Parathyroid adenoma (tissue), 2 donors: ENCODE data around the gene GLIS1.

Experiments
- H2AFZ ChIP-seq: fragments of 300-600 bp; sonication (generic); one replicate; pipeline ENCODE4 v1.7.0; 2017; ENCODE audit warnings: antibody characterized with exemption, mild to moderate bottlenecking
- H3K27ac ChIP-seq: fragments of 300-600 bp; sonication (generic); one replicate; pipeline ENCODE4 v1.7.0; 2017
- H3K27me3 ChIP-seq: fragments of 300-600 bp; sonication (generic); one replicate; pipeline ENCODE4 v1.7.0; 2017; ENCODE audit warnings: low read length; ENCODE audit not compliant: control insufficient read depth, insufficient read depth
- H3K36me3 ChIP-seq: fragments of 300-600 bp; sonication (generic); one replicate; pipeline ENCODE4 v1.7.0; 2017; ENCODE audit warnings: low read length; ENCODE audit not compliant: control insufficient read depth, insufficient read depth
- H3K4me1 ChIP-seq: fragments of 300-600 bp; sonication (generic); one replicate; pipeline ENCODE4 v1.7.0; 2017; ENCODE audit warnings: control low read depth
- H3K4me2 ChIP-seq: fragments of 300-600 bp; sonication (generic); one replicate; pipeline ENCODE4 v1.7.0; 2017; ENCODE audit warnings: low read length
- H3K4me3 ChIP-seq: fragments of 300-600 bp; sonication (generic); one replicate; pipeline ENCODE4 v1.7.0; 2017; ENCODE audit warnings: low read depth, low read length
- H3K79me2 ChIP-seq: fragments of 300-600 bp; sonication (generic); one replicate; pipeline ENCODE4 v1.7.0; 2017; ENCODE audit warnings: control low read depth
- H3K9ac ChIP-seq: fragments of 300-600 bp; sonication (generic); one replicate; pipeline ENCODE4 v1.7.0; 2017; ENCODE audit warnings: mild to moderate bottlenecking
- H3K9me3 ChIP-seq: fragments of 300-600 bp; sonication (generic); one replicate; pipeline ENCODE4 v1.7.0; 2017; ENCODE audit warnings: low read length; ENCODE audit not compliant: control insufficient read depth
- TF ChIP-seq, protein P1 (sequence below): fragments of 300-600 bp; sonication (generic); IDR thresholded peaks from one replicate; pipeline ENCODE4 v1.7.0; 2017; ENCODE audit warnings: antibody characterized with exemption, mild to moderate bottlenecking
- donor health status: primary hyperparathyroidism.

GLIS1 gene

DNA sequence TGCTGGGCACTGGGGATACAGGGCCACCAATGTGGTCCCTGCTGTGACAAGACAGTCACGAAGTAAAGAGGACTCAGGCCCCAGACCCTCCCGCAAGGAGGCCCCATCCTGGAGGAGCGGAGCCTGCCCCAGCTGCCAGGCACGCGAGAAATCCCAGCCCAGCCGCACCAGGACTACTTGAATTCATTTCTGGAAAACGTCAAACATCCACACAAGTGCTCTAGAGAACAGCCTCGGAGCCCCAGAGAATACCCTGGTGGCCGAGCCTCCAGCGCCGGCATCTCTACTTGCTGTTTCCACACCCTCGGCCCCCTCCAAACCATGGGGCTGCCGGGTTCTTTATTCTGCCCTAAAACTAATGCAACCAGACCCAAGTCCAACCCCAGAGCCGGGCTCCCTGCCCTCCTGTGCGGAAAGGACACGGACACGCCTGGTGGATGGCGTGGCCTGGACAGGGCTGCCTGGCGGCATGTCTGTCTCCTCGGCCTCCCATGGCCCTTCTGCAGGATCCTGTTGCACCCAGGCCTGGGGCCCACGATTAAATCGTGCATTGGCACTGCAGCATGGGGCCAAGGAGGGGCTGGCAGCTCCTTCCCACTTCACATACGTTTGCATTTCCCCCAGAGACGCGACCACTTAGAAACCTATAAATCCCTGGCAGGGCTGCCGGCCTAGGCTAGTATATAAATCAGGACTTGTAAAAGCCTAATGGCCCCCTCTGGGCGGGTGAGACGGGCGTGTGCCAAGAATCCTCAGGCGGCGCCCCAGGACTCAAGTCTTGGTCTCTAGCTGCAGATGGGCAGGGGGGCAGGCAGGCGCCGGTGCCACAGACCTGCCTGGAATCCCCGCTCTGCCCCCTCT is 238.5 kb downstream of the GLIS1 start:
- TF ChIP-seq, protein P1, sequence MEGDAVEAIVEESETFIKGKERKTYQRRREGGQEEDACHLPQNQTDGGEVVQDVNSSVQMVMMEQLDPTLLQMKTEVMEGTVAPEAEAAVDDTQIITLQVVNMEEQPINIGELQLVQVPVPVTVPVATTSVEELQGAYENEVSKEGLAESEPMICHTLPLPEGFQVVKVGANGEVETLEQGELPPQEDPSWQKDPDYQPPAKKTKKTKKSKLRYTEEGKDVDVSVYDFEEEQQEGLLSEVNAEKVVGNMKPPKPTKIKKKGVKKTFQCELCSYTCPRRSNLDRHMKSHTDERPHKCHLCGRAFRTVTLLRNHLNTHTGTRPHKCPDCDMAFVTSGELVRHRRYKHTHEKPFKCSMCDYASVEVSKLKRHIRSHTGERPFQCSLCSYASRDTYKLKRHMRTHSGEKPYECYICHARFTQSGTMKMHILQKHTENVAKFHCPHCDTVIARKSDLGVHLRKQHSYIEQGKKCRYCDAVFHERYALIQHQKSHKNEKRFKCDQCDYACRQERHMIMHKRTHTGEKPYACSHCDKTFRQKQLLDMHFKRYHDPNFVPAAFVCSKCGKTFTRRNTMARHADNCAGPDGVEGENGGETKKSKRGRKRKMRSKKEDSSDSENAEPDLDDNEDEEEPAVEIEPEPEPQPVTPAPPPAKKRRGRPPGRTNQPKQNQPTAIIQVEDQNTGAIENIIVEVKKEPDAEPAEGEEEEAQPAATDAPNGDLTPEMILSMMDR, result no peak
- no peaks in the 10 kb centered on the region for H3K27me3 ChIP-seq
- H2AFZ ChIP-seq, result no peak overlapping the region
- H3K79me2 ChIP-seq, result no peaks in the 10 kb centered on the region
- no peak overlapping the region for H3K4me2 ChIP-seq
- H3K4me3 ChIP-seq, result no peak overlapping the region
- H3K36me3 ChIP-seq, result no peaks in the 10 kb centered on the region
- H3K4me1 ChIP-seq, result no peaks in the 10 kb centered on the region
- no peak overlapping the region for H3K9ac ChIP-seq
- no peak overlapping the region for H3K27ac ChIP-seq
- no peaks in the 10 kb centered on the region for H3K9me3 ChIP-seq

DNA sequence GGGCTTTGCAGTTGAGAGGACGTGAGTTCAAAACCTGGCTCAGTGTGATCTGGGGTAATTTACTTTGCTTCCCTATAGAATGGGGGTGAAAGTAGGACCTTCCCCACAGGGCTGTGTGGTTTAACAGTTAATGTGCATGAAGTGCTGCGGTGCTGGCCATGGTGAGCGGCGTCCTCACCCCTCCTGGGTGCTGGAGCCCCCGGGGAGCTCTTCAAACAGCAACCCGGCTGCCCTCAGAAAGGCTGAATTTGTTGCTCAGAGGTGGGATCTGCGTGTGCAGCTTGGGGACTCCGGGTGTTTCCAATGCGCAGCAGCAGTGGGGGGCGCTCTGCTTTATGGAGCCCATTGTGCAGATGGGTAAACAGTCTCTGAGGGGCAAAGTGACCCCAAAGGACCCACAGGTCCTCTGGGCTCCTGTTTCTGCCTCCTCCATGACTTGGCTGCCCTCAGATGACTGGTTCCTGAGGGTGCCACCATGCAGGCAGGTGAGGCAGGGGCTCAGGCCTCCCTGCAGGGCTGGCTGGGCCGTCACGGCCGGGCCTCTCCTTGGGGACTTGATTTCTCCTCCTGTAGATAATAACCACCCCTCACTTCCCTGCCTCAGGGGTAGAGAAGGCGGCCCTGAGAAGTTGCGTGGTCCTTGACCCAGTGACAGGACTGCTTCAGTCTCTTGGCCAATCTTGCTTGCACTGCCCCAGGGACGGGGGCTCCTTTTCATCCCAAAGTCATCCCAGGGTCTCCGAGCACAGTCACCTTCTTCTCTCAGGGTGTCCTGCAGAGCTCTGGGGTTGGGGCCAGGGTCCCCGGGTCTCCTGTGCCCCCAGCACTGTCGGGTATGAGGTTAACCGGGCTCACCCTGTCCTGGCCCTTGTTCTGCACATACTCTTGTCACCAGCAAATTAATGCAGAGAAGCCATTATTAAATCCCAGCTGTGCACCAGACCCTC is 239.4 kb downstream of the GLIS1 start:
- Histone ChIP-seq H2AFZ (no peak overlapping the region), H3K79me2 (no peaks in the 10 kb centered on the region), H3K4me1 (no peaks in the 10 kb centered on the region), H3K4me3 (no peak overlapping the region), H3K9me3 (no peaks in the 10 kb centered on the region), H3K27ac (no peak overlapping the region), H3K9ac (no peak overlapping the region), H3K27me3 (no peaks in the 10 kb centered on the region), H3K36me3 (no peaks in the 10 kb centered on the region), H3K4me2 (no peak overlapping the region)
- TF ChIP-seq, protein P1, result no peak

GRCh38 chr1:53498555-53499131 is 240.3 kb downstream of the GLIS1 start:
- Histone ChIP-seq H3K27ac (no peak overlapping the region), H3K27me3 (no peaks in the 10 kb centered on the region), H2AFZ (no peak overlapping the region), H3K36me3 (no peaks in the 10 kb centered on the region), H3K79me2 (no peaks in the 10 kb centered on the region), H3K9me3 (no peaks in the 10 kb centered on the region), H3K9ac (no peak overlapping the region), H3K4me1 (no peaks in the 10 kb centered on the region), H3K4me2 (no peak overlapping the region), H3K4me3 (no peak overlapping the region)
- TF ChIP-seq, protein P1, result no peak

DNA sequence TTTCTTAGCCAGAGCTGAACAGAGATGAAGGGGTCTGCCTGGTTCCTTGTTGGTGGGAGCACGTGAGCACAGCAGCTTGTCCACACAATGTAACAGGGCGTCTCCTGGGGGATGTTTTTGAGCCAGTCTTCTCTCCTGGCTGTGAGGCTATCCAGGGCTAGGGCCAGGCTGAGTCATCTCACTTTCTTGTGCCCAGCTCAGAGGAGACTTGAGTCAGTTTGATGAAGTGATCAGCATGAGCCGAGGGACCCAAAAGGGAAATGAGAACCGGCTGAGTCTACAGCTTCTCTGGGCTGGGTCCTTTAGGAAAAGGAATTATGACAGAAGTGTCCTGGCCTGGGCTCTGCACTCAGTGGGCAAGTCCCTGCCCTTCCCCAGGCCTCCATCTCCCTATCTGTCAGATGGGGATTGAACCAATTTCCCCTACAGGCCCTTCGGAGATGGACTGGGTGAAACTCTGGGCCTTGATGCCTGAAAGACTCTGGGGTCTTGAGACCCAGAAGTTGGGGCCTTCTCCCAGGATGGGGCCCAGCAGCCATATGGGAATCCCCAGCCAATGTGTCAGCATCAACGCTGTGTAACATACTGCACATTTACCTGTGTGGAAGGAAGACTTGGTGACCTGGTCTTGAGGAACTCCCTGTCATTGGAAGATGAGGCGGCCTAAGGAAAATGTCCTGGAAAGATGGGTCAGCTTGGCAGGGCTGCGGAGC is 243.2 kb downstream of the GLIS1 start:
- Histone ChIP-seq H3K27me3 (no peaks in the 10 kb centered on the region), H3K4me2 (no peak overlapping the region), H3K27ac (no peak overlapping the region), H3K9ac (no peak overlapping the region), H3K79me2 (no peaks in the 10 kb centered on the region), H3K36me3 (no peaks in the 10 kb centered on the region), H3K4me1 (no peaks in the 10 kb centered on the region), H2AFZ (no peak overlapping the region), H3K4me3 (no peak overlapping the region), H3K9me3 (no peaks in the 10 kb centered on the region)
- TF ChIP-seq, protein P1, result no peak
